Activated gamma-delta T cell treated with Interleukin-2 at 50 U/mL for 16 hours (primary cell): ENCODE data around the gene TMIGD3.

ENCODE experiments used
- DNase-seq: peaks from one replicate; pipeline ENCODE4 v3.0.0-alpha.2; 2020

The TMIGD3 gene

DNA sequence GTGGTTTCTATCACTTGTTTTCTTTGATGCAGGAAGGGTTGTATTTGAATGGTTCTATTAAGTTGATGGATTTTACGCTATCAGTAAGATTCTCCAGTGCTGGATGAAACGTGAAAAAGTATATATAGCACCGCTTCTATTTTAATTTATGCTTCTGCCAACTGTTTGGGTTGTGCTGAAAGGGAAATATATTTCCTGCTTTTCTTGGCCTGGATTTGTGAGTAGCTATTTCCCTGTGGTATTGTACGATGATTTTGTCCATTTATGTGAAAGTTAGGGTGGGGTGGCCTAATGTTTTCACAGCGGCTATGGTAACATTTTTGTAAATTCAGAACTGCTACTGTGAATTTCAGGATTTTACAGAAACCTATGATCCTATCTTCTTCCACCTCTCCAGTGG, 29.3 kb downstream of the TMIGD3 start:
- DNase-seq, result no peak

DNA sequence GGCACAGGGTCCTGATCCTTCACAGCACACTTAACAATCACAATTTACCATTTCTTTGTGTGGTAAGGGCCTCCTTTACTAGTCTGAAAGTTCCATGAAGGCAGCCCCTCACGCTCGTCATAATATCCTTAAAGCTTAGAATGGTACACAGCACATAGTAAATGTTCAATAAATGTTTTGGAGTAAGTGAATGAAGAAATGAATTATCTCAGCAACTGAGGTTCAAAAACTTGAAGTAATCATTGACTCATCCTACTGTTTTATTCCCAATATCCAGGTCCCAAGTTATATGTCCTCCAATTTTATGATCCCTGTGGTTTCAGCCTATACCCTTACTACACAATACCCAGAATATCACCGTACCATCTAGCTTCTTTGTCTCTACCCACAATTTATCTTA, 31.9 kb downstream of the TMIGD3 start:
- no peak for DNase-seq

DNA sequence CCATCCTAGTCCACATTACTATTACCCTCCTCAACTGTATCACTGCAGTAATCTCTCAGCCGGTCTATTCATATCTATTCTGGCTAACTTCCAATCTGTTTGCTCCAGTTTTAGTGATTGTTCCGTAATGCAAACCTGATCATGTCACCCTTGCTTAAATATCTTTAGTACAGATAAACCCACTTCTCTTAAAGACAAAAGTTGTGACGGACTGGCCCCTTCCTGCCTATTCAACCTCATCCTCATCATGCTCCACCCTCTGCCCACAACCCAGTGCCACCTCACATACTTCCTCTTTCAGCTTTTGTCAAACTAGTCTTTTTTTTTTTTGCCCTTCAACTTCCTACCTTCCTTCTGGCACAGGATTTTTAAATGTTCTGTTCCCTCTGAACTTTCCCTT, 32.4 kb downstream of the TMIGD3 start:
- peak; percentile 65 for DNase-seq

DNA sequence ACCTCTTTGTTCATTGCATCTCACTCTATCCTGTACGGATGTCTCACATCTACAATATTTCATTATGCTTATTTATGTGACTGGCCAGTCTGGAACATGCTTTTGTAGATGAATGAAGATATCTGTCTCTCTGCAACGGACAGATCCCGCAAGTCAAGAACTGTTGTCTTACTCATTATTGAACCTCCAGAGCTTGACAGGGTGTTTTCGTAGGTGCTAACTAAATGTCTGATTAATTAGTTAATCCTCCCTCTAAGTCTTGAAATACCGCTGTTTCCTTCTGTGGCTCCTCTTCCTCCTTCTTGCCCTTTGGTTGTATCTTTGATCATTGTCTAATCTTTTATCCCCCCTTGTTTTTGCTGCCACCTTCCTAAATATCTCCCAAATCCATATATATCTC, 32.8 kb downstream of the TMIGD3 start:
- DNase-seq, result no peak

DNA sequence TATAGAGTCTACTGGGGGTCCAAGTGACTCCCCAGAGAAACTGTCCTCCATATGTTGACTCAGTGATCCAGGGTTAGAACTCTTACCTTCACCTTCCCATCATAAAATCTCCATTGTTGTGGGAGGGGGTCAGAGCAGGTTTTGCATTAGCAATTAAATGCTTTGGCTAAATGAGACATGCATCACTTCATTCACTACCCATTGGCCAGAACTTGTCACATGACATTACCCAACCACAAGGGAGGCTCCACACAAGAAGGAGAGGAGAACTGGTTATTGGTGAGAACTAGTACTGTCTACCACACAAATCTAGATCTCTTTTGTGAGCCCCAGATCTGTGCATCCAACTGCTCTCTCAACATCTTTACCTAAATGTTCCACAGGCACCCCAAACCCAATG, 33.9 kb downstream of the TMIGD3 start:
- DNase-seq, result no peak

DNA sequence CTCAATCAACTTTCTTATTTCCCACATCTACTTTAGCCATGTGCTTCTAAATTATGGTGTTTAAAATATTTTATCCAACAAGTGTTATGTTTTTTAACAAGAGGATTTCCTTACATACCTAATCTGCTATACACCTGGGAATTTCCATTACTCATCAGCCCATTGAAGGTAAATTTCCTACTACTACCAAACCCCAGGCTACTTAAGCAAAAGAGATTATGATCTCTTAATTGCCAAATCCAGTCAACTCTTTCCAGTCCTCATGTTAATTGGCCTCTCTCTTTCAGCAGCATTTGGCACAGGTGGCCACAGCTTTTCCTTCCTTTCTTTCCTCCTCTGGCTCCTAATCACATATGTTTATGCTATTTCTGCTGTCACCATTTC, 34.7 kb downstream of the TMIGD3 start:
- no peak for DNase-seq

DNA sequence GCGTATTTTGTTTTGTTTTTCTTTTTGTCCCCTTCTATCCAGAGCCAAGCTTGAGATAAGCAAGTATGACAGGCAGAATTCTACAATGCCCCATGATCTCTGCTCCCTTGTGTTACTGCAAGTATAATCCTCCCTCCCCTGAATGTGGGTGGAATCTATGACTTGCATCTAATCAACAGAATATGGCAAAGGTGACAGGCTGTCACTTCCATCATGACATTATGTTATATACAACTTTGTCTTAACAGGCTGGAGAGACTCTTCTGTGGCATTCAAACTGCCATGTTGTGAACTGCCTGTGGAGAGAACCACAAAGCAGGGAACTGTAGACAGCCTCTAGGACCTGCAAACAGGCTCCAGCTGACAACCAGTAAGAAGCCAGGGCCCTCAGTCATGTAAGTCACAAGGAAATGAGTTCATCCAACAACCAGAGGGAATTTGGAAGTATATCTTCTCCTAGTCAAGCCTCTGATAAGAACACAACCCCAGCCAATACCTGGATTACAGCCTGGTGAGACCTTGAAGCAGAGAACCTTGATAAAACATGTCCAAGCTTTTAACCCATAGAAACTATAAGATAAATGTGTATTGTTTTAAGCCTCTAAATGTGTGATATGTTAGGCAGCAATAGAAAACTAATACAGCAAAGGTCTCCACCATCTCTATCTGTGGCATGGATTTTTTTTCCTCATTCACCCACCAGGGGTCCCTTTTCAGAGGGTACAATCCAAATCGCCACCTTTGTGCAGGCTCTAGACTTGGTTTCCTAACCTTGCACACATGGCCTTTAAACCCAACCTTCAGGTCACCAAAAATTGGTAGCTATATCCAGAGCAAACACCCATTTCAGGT, 35.3 kb downstream of the TMIGD3 start:
- no peak for DNase-seq

DNA sequence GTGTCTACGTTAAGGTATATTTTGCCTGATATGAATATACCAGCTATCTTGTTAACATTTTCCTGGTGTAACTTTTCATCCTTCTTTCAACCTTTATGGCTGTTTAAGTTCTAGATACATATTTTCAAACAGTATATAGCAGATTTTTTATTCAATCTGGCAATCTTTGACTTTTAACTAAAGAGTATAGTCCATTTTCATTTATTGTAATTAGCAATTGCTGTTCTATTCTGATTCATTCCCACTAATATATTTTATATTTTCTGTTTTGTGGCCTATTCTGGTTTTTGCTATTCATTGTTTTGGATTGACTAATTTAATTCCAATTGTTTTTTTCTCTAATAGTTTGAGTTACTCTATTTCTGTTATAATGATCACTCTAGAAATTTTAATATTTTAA, 37.0 kb downstream of the TMIGD3 start:
- no peak for DNase-seq

DNA sequence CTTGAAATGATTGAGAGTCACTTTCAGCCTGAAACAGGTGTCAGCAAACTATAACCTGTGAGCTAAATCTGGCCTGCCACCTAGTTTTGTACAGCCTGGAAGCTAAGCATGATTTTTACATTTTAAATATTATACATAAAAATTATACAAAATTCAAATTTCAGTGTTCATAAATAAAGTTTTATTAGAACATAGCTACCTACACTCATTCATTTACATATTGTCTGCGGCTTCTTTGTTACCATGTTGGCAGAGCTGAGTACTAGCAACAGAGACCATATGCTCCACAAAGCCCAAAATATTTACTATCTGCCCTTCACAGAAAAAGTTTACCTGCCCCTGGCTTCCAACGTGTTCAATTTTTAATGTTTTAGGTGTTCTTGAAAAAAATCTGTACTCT, 37.7 kb downstream of the TMIGD3 start:
- DNase-seq, result no peak

DNA sequence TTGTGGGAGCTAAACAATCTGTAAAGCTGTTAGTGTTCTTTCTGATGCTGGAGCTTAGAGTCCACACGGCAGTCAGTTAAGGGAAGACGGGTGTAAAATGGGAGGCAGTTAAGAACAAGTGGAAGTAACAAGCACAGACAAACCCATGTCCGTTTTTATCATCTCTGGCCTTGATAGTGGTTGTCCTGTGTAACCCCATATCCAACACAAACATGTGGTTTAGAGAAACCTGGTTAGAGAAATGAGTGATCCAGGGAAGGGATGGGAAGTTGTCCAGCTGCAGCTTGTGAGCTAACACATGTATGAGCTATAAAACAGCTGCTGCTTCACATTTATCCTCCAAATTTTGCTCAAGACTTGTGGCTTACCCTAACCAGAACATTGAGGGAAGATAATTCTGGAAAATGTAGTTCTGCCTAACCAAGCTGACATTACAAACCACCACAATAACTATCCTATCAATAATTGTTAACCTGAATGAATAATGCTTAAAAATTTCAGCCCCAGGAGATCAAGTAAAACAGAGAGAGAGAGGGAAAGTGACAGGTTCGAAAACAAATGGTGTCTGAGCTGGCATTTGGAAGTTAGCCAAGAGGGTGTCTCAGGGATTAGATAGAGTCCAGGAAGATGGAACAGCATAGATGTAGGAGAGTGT, 40.3 kb downstream of the TMIGD3 start:
- DNase-seq, result no peak

DNA sequence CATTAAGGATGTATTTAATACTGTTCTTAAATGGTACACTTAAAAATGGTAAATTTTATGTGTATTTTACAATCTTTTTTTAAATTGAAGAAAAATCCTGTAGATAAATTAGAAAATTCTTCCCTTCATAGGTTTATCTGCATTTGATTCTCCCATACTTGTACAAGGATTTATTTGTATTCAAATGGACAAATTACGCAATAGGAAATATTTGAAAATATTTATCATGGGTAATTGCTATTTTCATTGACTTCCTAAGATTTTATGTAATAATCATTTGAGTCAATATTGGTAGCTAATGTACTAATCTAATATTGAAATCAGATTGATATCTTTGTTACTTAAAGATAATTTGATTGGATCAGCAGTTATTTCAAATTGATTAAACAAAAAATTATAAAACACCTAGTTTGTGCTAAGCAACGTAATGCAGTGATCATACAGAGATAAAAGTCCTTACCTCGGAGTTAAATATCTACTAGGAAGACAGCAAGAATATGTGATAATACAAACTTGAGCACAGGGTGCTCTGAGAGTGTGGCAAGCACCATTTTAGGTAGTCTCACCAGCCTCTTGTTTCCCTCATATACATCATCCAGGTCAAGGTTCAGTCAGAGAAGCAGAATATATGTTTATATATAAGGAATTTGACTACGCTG, 40.9 kb downstream of the TMIGD3 start:
- no peak for DNase-seq

DNA sequence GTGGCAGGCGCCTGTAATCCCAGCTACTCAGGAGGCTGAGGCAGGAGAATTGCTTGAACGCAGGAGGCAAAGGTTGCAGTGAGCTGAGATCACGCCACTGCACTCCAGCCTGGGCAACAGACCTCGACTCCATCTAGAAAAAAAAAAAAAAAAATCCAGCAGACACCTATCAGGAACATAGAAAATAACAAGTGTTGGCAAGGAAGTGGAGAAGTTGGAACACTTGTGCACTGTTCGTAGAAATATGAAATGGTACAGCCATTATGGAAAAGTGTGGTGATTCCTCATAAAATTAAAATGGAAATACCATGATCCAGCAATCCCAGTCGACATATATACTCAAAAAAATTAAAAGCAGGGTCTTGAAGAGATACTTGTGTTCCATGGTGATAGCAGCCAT, 41.7 kb downstream of the TMIGD3 start:
- DNase-seq, result no peak

DNA sequence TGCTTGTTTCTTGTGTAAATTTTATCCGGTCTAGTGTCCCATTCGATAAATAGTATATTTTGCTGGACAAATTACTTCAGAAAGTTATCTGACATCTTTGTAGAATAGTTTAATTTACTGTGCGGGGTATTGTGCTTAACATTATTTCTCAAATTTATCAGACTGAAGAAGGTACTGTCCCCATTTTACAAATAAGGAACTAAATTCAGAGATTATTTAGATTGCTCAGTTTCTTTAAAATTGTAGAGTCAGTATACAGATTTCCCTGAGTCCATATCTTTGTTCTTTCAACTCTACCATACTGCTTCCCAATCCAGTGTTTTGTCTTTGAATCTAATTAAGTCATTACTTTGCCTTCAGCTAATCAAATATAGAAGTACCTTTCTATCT, 47.8 kb downstream of the TMIGD3 start:
- DNase-seq, result no peak

DNA sequence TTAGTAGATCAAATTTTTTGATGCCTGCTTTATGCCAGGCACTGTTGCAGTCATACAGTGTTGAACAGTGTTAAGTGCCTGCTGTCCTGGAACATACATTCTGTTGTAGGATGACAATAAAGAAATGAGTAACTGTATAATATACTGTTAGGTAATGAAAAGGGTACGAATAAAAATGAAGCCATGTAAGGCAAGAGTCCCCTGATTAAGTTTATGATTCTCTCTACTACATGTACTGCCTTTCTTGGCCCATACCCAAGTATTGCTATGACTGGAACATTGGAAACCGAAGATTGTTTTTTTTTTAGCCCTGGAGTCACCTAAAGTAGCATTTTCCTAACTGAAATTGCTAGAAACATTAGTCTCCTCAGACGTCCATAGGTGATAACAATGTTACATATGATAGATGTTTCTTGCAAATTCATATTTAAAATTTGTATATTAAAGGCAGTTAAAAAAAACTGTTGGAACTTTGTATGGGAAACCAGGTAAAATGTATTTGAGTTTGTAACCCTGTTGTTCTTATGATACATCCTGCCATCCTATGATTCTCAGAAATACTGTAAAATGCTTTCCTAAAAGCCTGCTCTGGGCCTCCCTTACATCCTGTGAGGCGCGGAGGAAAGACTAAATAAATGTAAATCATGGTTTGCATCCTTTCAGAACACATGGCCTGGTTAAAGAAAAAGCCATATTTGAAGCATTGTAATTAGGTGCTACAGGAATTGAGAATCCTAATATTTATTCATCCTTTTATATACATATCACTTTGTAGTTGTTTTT, 48.4 kb downstream of the TMIGD3 start:
- DNase-seq, result no peak

DNA sequence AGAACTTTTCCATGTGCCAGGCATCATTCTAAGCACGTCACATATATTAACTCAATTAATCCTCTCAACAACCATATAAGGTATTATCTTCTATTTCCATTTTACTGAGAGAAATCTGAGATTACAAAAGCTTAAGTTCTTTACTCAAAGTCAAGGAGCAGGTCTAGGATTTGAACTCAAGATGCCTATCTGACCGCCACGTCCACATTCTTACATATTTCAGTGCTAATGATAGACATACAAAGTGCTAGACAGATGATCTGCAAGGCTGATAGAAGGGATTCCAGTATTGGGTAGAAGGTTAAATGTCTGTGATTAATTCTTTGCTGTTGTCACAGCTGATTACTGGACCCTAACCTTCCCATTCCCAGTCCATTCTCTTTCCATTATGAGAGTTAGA, 49.7 kb downstream of the TMIGD3 start:
- DNase-seq, result no peak

DNA sequence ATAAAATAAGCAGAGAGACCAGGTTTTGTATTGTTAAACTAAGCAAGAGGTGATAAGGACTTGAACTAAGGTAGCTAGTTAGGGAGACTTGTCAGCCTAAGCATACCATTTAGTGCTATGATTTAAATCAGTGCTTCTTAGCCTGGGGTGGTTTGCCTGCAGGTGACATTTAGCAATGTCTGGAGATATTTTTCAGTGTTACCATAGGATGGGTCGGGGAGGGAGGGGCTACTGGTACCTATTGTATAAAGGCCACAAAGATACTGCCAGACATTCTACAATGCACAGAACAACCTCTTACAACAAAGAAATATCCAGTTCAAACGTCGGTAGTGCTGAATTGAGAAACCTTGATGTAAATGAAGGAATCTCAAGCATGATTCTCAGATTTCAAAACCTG, 50.9 kb downstream of the TMIGD3 start:
- DNase-seq, result no peak

DNA sequence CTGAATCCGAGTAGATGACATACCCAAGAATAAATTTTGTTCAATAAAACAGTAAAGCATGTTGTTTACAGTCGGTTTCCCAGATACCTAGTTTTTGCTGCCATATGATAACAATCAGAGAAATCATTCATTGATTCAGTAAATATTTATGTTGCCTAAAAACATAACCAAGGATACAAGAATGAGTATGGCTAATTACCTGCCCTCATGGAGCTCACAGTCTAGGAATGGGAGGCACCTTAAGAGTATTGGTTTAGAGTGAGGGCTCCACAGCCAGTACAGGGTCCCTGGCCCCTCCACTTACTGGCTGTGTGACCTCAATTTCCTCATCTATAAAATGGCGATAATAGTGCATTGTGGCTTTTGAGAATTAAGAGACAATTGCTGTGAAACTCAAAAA, 53.2 kb downstream of the TMIGD3 start:
- DNase-seq, result no peak

DNA sequence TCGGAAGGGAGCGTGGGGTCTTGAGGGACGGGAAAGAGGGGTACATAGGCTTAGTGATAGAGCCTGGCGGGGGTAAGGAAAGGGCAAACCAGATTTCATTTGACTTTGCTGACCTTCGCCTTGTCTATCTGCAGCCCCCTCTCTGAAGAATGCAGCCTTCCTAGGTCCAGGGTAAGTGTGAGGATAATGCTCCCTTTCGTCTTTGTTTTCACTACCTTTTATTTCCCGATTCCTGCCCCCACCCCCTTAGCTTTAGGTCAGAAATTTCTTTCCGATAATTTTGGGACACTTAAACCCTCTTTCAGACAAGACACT, 53.8 kb downstream of the TMIGD3 start:
- no peak for DNase-seq

DNA sequence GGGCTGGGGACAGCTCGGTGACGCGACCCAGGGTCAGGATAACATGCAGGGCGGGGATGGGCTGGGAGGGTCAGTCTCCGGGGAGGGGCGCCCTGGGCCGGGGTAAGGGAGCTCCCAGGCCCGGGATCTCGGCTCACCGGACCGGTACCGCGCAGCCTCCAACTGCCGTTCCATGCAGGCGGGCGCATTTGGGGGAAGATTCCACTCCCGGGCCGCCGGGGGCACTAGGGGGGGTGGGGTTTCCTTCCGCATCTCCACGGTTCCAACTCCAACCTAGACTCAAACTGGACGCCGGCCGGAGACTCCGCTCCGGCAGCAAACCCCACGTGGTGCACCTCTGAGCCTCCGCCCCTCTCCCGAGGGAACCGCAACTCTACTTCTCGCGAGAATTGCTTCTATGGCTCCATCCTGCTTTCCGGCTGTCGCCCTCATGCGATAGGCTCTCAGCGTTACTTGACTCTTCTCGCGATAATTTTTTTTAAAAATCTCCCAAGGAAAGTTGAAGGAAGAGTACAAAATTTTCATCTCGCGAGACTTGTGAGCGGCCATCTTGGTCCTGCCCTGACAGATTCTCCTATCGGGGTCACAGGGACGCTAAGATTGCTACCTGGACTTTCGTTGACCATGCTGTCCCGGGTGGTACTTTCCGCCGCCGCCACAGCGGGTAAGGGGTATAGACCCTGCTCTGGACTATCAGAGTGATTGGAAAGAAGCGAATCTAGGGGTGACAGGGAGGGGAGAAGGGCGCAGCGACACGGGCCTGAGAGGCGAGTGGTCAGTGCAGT, 54.3 kb downstream of the TMIGD3 start, which contains the start of the genes ATP5PB and WDR77:
Gene ATP5PB (plus strand): TSS at position 547 of the 785 bp plus-strand sequence. CDS start 78 bp downstream, at position 625.
Gene WDR77 (minus strand): TSS at position 339 of the 785 bp plus-strand sequence. CDS start 87 bp downstream, at position 252.
- DNase-seq, result peak; percentile 84

DNA sequence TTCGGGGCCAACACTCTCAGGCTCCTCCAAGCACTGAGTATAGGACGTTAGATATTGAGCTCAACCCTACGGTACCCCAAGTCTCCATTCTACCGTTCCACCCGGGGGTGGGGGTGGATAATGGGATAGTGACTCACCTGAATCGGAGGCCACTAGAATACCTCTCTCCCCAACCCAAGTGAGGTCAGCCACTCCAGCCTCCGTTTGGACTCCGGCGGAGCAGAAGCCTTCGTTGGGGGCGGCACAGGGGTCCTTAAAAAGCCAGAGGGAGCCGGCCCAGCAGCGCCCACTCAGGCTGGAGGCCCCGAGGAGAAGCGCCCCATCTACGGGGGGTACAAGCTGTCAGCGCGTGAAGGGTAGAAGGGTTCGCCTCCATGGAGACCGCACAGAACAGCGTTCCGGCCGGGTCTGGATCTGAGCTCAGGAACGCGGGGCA, 54.9 kb downstream of the TMIGD3 start:
- DNase-seq, result no peak

DNA sequence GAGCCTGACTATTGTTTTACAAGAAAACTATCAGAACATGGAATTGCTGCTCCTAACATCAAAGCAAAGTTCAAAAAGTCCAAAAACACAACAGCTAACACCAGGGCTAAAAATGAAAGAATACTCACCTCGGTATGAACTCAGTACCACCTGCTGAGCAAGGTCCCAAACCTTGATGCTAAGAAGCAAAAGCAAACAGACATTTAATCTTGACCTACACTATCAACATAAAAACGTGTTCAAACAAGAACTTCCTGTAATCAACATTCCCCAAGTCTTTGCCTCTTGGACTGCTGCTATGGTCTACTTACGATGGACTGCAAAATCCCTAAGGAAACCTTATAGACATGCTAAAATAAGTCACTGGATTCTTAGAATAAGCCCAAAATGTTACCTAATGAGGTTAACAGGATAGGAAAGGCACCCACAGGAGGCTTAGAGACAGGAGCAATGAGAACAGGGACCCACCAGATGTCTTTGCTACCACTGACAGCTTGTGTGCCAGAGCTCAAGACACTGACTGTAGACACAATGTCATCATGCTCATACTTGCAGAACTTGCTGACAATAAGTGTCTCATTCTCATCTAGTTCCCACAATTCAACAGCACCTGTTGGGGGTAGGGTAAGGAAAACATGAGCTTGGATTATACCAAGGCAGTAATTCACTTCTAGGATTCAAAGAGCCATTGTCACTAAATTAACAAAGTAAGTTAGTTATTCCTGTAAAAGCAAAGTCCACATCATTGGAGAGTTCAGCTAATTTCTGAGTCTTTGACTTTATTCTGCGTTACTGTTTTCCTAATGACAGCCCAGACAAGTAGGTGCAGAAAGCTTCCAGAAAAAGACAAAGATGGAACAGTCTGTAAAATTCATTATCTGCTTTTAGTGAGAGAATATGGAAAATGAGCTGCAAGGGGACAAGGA, 56.2 kb downstream of the TMIGD3 start:
- no peak for DNase-seq
